Calu3 (cell line): ENCODE results near the gene KLHDC10. TPM values are rescaled to one million over a fixed set of nuclear protein-coding genes. Genes with fewer than 3 reads are reported as not detected.

Experiments used
- BruUV-seq: library from RNA; stranded (reverse); fragments of 400-500 nt; replicated peaks from 2 replicates; lab custom pipeline; 2021; lab: Mats Ljungman, UMichigan
- CTCF ChIA-PET: fragments of 300-600 bp; sonication (Branson Sonifier 250); formaldehyde crosslinking; loops from one replicate; lab custom pipeline; 2022; ENCODE audit warnings: antibody characterized with exemption; lab: Charles Lee
- DNase-seq: peaks from one replicate; pipeline ENCODE4 v3.0.0; 2022
- H3K27ac Mint-ChIP-seq: one replicate; pipeline ENCODE4 v1.8.0; 2022; ENCODE audit warnings: mixed read lengths; ENCODE audit not compliant: unreplicated experiment
- H3K27me3 Mint-ChIP-seq: one replicate; pipeline ENCODE4 v1.8.0; 2022; ENCODE audit warnings: mixed read lengths; ENCODE audit not compliant: unreplicated experiment
- H3K36me3 Mint-ChIP-seq: one replicate; pipeline ENCODE4 v1.8.0; 2022; ENCODE audit warnings: mild to moderate bottlenecking, moderate library complexity, mixed read lengths; ENCODE audit not compliant: insufficient read depth, unreplicated experiment
- H3K4me1 Mint-ChIP-seq: one replicate; pipeline ENCODE4 v1.8.0; 2022; ENCODE audit warnings: mild to moderate bottlenecking, low read depth, mixed read lengths; ENCODE audit not compliant: unreplicated experiment
- H3K4me3 Mint-ChIP-seq: one replicate; pipeline ENCODE4 v1.8.0; 2022; ENCODE audit warnings: mild to moderate bottlenecking, low read depth, moderate library complexity, mixed read lengths; ENCODE audit not compliant: unreplicated experiment
- H3K9me3 Mint-ChIP-seq: one replicate; pipeline ENCODE4 v1.8.0; 2022; ENCODE audit warnings: low read depth, mixed read lengths; ENCODE audit not compliant: unreplicated experiment
- intact Hi-C: fragments of 100-400 bp; cut with micrococcal nuclease; formaldehyde crosslinking; loops from one replicate; pipeline ENCODE4 v1.10.0; 2022; ENCODE audit not compliant: unreplicated experiment
- total RNA-seq: library from RNA; stranded (reverse); gene quantifications from 2 replicates; pipeline ENCODE4 v1.2.3, GENCODE V29; 2022
- TF ChIP-seq, protein P1 (sequence below): fragments of 200-600 bp; IDR thresholded peaks from one replicate; pipeline ENCODE4 v1.8.0; 2022; ENCODE audit warnings: antibody characterized with exemption; ENCODE audit not compliant: unreplicated experiment

KLHDC10 gene
- total RNA-seq, 1 experiment from 2014 or later, result 35.3 TPM

DNA sequence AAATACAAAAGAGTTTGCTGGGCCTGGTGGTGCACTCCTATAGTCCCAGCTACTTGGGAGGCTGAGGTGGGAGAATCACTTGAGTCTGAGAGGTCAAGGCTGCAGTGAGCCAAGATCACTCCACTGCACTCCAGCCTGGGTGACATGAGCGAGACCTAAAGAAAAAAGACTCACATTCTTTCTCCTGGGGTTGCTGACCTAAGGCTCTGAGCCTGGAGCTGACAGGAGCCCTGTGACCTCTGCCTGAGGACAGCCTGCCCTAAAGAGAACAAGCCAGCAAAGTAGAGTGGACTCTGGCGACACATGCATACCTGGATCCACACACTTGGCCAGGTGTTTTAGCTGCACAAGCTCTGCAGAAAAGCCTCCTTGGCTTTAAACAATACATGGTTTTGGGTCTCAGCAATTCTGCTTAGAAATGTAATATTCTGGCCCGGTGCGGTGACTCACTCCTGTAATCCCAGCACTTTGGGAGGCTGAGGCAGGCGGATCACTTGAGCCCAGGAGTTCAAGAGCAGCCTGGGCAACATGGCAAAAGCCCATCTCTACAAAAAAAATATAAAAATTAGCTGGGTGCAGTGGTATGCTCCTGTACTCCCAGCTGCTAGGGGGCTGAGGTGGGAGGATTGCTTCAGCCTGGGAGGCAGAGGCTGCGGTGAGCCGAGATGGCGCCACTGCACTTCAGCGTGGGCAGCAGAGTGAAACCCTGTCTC is 76.5 kb downstream of the KLHDC10 start:
- DNase-seq, result no peak
- CTCF ChIA-PET, result no interaction called here

DNA sequence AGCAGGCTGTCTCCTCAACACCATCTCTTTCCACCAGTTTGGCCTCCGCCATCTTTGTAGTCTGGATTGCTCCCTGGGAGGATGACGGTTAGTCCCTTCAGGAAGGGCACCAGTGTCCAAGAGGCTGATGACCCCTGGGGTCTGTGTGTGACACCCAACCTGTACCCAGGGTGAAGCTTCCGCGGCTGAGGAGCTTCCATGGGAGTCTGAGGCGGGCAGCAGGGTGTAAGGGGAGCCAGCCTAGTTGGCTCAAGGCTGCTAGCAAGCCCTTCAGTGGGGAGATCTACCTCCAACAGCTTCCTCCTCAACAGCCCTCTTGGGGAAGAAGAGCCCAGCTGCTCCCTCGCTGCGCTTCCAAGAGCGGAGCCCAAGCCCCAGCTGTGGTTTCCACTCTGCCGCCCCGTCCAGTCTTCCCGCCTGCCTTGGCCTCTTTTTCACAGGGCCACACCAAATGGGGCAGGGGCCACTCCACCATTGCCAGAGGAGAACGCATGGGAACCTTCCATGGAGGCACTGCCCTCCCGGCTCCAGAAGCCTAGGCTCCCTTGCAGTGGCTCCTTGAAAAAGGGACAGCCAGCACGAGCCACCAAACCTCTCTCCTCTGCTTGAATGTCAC is 77.5 kb downstream of the KLHDC10 start:
- TF ChIP-seq, protein P1, sequence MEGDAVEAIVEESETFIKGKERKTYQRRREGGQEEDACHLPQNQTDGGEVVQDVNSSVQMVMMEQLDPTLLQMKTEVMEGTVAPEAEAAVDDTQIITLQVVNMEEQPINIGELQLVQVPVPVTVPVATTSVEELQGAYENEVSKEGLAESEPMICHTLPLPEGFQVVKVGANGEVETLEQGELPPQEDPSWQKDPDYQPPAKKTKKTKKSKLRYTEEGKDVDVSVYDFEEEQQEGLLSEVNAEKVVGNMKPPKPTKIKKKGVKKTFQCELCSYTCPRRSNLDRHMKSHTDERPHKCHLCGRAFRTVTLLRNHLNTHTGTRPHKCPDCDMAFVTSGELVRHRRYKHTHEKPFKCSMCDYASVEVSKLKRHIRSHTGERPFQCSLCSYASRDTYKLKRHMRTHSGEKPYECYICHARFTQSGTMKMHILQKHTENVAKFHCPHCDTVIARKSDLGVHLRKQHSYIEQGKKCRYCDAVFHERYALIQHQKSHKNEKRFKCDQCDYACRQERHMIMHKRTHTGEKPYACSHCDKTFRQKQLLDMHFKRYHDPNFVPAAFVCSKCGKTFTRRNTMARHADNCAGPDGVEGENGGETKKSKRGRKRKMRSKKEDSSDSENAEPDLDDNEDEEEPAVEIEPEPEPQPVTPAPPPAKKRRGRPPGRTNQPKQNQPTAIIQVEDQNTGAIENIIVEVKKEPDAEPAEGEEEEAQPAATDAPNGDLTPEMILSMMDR, result no peak
- no peak overlapping the region for H3K4me3 Mint-ChIP-seq
- no peaks in the 10 kb centered on the region for H3K4me1 Mint-ChIP-seq
- H3K36me3 Mint-ChIP-seq, result no peaks in the 10 kb centered on the region
- H3K27ac Mint-ChIP-seq, result no peak overlapping the region
- CTCF ChIA-PET, result no interaction called here
- BruUV-seq, result no TSS peak
- H3K27me3 Mint-ChIP-seq, result no peaks in the 10 kb centered on the region
- H3K9me3 Mint-ChIP-seq, result no peaks in the 10 kb centered on the region
- no peak for DNase-seq
- intact Hi-C loops, result no loop called here

More for the DNA sequence above, 76.5 kb downstream of the KLHDC10 start:
- no TSS peak for BruUV-seq
- Mint-ChIP-seq H3K9me3 (no peaks in the 10 kb centered on the region), H3K36me3 (no peaks in the 10 kb centered on the region), H3K4me1 (no peaks in the 10 kb centered on the region), H3K27ac (no peak overlapping the region), H3K4me3 (no peak overlapping the region), H3K27me3 (no peaks in the 10 kb centered on the region)
- intact Hi-C loops, result no loop called here
- TF ChIP-seq, protein P1, result no peak

DNA sequence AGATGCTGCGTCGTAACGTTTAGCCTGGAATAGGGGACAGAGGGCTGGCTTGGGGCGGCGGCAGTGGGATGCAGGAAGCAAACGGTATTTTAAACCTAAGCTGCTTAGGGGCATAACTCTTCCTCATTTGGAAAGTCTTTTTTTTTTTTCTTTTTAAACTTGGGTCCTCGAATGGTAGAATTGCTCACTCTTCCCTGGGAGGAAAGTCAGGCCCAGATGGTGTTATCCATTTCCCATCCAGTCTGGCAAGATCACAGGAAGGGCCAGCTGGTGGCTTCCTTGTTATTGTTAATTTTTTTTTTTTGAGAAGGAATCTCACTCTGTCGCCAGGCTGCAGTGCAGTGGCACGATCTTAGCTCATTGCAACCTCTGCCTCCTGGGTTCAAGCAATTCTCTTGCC is 78.2 kb downstream of the KLHDC10 start:
- Mint-ChIP-seq H3K4me1 (no peaks in the 10 kb centered on the region), H3K27me3 (no peaks in the 10 kb centered on the region), H3K27ac (no peak overlapping the region), H3K9me3 (no peaks in the 10 kb centered on the region), H3K4me3 (no peak overlapping the region), H3K36me3 (no peaks in the 10 kb centered on the region)
- CTCF ChIA-PET, result no interaction called here
- intact Hi-C loops, result no loop called here
- DNase-seq, result no peak
- TF ChIP-seq, protein P1, result no peak
- no TSS peak for BruUV-seq

DNA sequence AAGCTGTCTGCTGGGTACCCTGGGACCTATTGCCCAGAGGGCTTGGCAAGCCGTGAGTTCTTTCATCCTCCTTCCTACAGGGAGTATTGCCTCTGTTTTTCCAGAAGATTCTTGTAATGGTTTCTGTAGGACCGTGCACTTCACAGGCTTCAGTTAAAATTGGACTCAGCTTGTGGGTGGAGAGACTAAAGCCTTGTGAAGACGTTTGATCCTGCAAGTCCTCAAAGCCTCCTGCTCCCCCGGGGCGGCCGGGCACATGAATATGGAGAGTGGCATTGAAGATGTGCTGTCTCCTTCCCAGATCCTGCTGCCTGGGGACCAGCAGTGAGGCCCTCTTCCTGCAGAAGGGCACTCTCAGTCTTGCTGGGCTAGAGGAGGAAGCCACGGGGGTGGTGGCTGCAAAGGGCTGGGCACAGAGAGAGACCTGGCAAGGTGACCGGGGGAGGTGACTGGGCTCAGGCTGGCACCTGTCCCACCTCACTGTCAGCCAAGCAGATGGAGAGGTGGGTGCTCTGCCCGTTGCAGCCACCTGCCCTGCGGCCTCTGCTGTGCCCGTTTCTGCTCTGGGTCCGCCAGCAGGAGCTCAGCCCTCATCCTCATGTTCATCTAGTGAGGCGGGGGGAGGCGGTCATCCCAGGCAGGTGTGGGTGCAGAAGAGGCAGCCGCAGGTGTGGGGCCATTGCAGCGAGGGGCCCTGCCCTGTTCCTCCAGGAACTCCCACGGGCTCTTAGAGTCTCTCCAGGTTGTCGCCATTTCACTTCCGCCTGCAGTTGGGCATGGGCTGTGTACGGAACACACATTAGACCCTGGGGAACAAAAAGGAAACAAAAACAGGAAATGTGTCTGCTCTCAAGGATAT is 79.2 kb downstream of the KLHDC10 start:
- TF ChIP-seq, protein P1, result no peak
- H3K27me3 Mint-ChIP-seq, result no peaks in the 10 kb centered on the region
- H3K27ac Mint-ChIP-seq, result no peak overlapping the region
- H3K9me3 Mint-ChIP-seq, result no peaks in the 10 kb centered on the region
- H3K4me1 Mint-ChIP-seq, result no peaks in the 10 kb centered on the region
- no peak for DNase-seq
- BruUV-seq, result no TSS peak
- H3K4me3 Mint-ChIP-seq, result no peak overlapping the region
- CTCF ChIA-PET, result no interaction called here
- intact Hi-C loops, result loop anchor here (5.0 kb wide), 1 partner anchor 77 kb away; the partner anchor contains the start of gene KLHDC10
- H3K36me3 Mint-ChIP-seq, result no peaks in the 10 kb centered on the region
